CD4-positive, alpha-beta T cell (primary cell): ENCODE results near the gene ARHGEF17. TPM values are rescaled to one million over a fixed set of nuclear protein-coding genes. Genes with fewer than 3 reads are reported as not detected.

ENCODE experiments used
- ATAC-seq: fragments of 200-7000 bp; cut with Tn5 transposase; one replicate; pipeline ENCODE4 v1.10.0; 2022; ENCODE audit warnings: mild to moderate bottlenecking; ENCODE audit not compliant: poor library complexity
- CTCF ChIA-PET: fragments of 350-600 bp; sonication (Branson Sonifier 250); formaldehyde crosslinking; loops from one replicate; lab custom pipeline; 2021; ENCODE audit warnings: antibody characterized with exemption, inconsistent platforms; lab: Charles Lee
- POLR2A ChIA-PET: fragments of 350-600 bp; sonication (Branson Sonifier 250); formaldehyde crosslinking; loops from one replicate; lab custom pipeline; 2021; ENCODE audit warnings: antibody characterized with exemption, inconsistent platforms; lab: Charles Lee
- DNase-seq, 14 experiments: peaks; one replicate each; pipeline ENCODE4 v3.0.0-alpha.2; 2013 to 2020; ENCODE audit warnings: mixed read lengths in 2 of 14
- H3K27ac ChIP-seq, 2 donors: one replicate each; pipeline versions ENCODE4 v1.5.1 to v1.7.0; 2013; ENCODE audit warnings: low read length in 2 of 2, low read depth in 1 of 2, mild to moderate bottlenecking in 1 of 2
- H3K27me3 ChIP-seq, 2 experiments: 1 replicate in 1 of 2; 2 replicates in 1 of 2; pipeline versions ENCODE4 v1.6.1 to v1.7.0; 2013; ENCODE audit warnings: low read length in 2 of 2, control low read depth in 1 of 2, mild to moderate bottlenecking in 1 of 2, moderate library complexity in 1 of 2; ENCODE audit not compliant: insufficient read depth in 2 of 2, control insufficient read depth in 1 of 2
- H3K36me3 ChIP-seq: one replicate; pipeline ENCODE4 v1.6.1; 2013; ENCODE audit warnings: low read length, control low read depth; ENCODE audit not compliant: insufficient read depth
- H3K4me1 ChIP-seq: one replicate; pipeline ENCODE4 v1.6.1; 2013; ENCODE audit warnings: low read length, control low read depth; ENCODE audit not compliant: insufficient read depth
- H3K4me3 ChIP-seq: one replicate; pipeline ENCODE4 v1.5.1; 2013; ENCODE audit warnings: mild to moderate bottlenecking, low read length, moderate library complexity
- H3K9me3 ChIP-seq, 2 experiments: 1 replicate in 1 of 2; 2 replicates in 1 of 2; pipeline versions ENCODE4 v1.6.1 to v1.7.0; 2013; ENCODE audit warnings: low read length in 2 of 2, mild to moderate bottlenecking in 2 of 2, control low read depth in 1 of 2, moderate library complexity in 1 of 2; ENCODE audit not compliant: control insufficient read depth in 1 of 2, insufficient read depth in 1 of 2
- H3K27ac Mint-ChIP-seq: one replicate; pipeline ENCODE4 v1.8.0; 2020; ENCODE audit warnings: mixed read lengths
- H3K27me3 Mint-ChIP-seq: one replicate; pipeline ENCODE4 v1.8.0; 2021; ENCODE audit warnings: mixed read lengths
- H3K36me3 Mint-ChIP-seq: one replicate; pipeline ENCODE4 v1.8.0; 2021; ENCODE audit warnings: low read depth, mixed read lengths
- H3K4me1 Mint-ChIP-seq: one replicate; pipeline ENCODE4 v1.8.0; 2021; ENCODE audit warnings: low read depth, mixed read lengths
- H3K4me3 Mint-ChIP-seq: one replicate; pipeline ENCODE4 v1.8.0; 2020; ENCODE audit warnings: mild to moderate bottlenecking, mixed read lengths
- H3K9me3 Mint-ChIP-seq: one replicate; pipeline ENCODE4 v1.8.0; 2020; ENCODE audit warnings: mixed read lengths
- intact Hi-C, 2 experiments: fragments of 100-400 bp; cut with DNase I in 1 of 2; cut with micrococcal nuclease in 1 of 2; formaldehyde crosslinking; loops; one replicate each; pipeline versions ENCODE4 v1.15.1 to v1.9.0; 2023 to 2025; cut with DNase I, micrococcal nuclease
- total RNA-seq, 174 experiments: library from RNA in 2 of 174; stranded (reverse) in 2 of 174; gene quantifications; one replicate each; pipeline ENCODE4 v1.2.3 and lab custom pipeline; 2021 to 2026
- TF ChIP-seq, protein P1 (sequence below): fragments of 200-600 bp; IDR thresholded peaks from one replicate; pipeline ENCODE4 v1.8.0; 2022; ENCODE audit warnings: antibody characterized with exemption, mild to moderate bottlenecking

Gene ARHGEF17
- total RNA-seq, 2 experiments from 2014 or later = not detected

DNA sequence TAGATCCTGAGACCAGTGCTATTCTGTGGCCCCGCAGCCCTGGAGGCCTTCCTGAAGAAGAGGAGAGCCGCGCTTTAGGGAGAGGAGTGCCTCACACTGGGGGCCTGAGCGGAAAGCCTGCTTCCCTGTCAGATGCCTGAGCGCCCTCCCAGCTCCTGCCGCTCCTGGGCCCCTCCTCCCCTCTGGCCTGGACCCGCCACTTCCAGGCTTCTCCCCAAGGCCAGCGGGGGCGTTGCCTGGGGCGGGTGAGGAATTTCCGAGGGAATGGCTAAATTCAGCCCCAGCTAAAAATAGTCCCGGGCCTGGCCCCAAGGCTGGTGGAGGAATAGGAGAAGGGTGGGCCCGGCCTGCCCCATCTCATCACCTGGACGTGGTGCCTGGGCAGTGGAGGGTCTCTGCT lies 15.4 kb downstream of the ARHGEF17 start:
- ATAC-seq = no peak

DNA sequence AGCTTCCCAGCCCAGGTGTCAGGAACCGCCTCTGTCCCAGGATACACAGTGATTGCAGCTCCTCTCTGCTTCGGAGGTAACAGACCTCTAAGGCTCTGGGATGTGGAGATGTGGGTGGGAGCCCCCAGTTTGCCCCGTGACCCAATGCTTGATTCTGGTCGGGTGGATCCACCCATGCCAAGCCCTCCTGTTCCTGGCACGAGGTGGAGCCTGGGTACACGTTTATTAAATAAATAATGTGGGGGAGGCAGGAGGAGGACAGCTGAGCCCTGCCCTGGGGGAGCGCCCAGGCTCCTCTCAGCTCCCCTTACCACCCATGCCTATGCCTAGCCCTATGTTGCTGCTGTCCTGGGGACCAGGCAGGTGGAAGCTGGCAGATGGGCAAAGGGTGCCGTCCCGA lies 16.0 kb downstream of the ARHGEF17 start:
- Histone ChIP-seq H3K27me3 (no peaks in the 10 kb centered on the region), H3K36me3 (no peaks in the 10 kb centered on the region), H3K4me3 (no peak overlapping the region), H3K9me3 (no peaks in the 10 kb centered on the region), H3K27ac (no peak overlapping the region), H3K4me1 (peaks cover 5% of the 10 kb centered on the region)
- Mint-ChIP-seq H3K4me1 (peaks cover 10% of the 10 kb centered on the region), H3K36me3 (no peaks in the 10 kb centered on the region), H3K27ac (no peak overlapping the region), H3K9me3 (no peaks in the 10 kb centered on the region), H3K27me3 (no peaks in the 10 kb centered on the region), H3K4me3 (no peak overlapping the region)
- no peak for DNase-seq
- ChIA-PET POLR2A (no interaction called here), CTCF (no interaction called here)
- no peak for ATAC-seq
- intact Hi-C loops = no loop called here
- TF ChIP-seq, protein P1, sequence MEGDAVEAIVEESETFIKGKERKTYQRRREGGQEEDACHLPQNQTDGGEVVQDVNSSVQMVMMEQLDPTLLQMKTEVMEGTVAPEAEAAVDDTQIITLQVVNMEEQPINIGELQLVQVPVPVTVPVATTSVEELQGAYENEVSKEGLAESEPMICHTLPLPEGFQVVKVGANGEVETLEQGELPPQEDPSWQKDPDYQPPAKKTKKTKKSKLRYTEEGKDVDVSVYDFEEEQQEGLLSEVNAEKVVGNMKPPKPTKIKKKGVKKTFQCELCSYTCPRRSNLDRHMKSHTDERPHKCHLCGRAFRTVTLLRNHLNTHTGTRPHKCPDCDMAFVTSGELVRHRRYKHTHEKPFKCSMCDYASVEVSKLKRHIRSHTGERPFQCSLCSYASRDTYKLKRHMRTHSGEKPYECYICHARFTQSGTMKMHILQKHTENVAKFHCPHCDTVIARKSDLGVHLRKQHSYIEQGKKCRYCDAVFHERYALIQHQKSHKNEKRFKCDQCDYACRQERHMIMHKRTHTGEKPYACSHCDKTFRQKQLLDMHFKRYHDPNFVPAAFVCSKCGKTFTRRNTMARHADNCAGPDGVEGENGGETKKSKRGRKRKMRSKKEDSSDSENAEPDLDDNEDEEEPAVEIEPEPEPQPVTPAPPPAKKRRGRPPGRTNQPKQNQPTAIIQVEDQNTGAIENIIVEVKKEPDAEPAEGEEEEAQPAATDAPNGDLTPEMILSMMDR = no peak

More for the DNA sequence above, 15.4 kb downstream of the ARHGEF17 start:
- intact Hi-C loops = no loop called here
- TF ChIP-seq, protein P1 = no peak
- Histone ChIP-seq H3K4me1 (peaks cover 5% of the 10 kb centered on the region), H3K4me3 (no peak overlapping the region), H3K36me3 (no peaks in the 10 kb centered on the region), H3K27me3 (no peaks in the 10 kb centered on the region), H3K9me3 (no peaks in the 10 kb centered on the region), H3K27ac (no peak overlapping the region)
- Mint-ChIP-seq H3K27ac (no peak overlapping the region), H3K4me1 (peaks cover 10% of the 10 kb centered on the region), H3K36me3 (no peaks in the 10 kb centered on the region), H3K9me3 (no peaks in the 10 kb centered on the region), H3K27me3 (no peaks in the 10 kb centered on the region), H3K4me3 (no peak overlapping the region)
- CTCF ChIA-PET = no interaction called here
- POLR2A ChIA-PET = no interaction called here
- DNase-seq = no peak

DNA sequence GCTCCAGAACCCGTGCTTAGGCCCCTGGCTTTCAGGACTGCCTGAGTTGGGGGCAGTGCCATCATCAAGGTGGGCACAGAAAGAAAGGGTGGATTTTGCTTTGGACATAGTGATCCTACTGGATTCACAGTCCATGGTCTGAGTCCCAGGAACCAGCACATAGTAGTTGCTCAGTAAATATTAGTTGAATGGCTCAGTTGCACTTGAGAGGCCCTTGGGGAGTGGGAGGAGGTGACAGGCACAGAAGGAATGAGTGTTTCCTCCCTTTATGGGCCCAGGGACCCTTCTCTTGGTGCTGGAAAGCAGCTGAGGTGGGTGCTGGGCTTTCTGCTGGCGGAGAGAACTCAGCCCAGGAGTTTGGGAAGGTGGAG lies 16.6 kb downstream of the ARHGEF17 start:
- intact Hi-C loops = no loop called here
- H3K27ac ChIP-seq = no peak overlapping the region
- ATAC-seq (no peak), DNase-seq (no peak)
- peaks cover 5% of the 10 kb centered on the region for H3K4me1 ChIP-seq
- H3K36me3 ChIP-seq = no peaks in the 10 kb centered on the region
- no peak overlapping the region for H3K4me3 ChIP-seq
- H3K9me3 Mint-ChIP-seq = no peaks in the 10 kb centered on the region
- TF ChIP-seq, protein P1 = no peak
- no peak overlapping the region for H3K4me3 Mint-ChIP-seq
- H3K27me3 ChIP-seq = no peaks in the 10 kb centered on the region
- no peaks in the 10 kb centered on the region for H3K27me3 Mint-ChIP-seq
- POLR2A ChIA-PET = no interaction called here
- CTCF ChIA-PET = no interaction called here
- peaks cover 10% of the 10 kb centered on the region for H3K4me1 Mint-ChIP-seq
- H3K27ac Mint-ChIP-seq = no peak overlapping the region
- H3K9me3 ChIP-seq = no peaks in the 10 kb centered on the region
- no peaks in the 10 kb centered on the region for H3K36me3 Mint-ChIP-seq
